ENCODE results near the gene RIMS4.

Gene RIMS4

DNA sequence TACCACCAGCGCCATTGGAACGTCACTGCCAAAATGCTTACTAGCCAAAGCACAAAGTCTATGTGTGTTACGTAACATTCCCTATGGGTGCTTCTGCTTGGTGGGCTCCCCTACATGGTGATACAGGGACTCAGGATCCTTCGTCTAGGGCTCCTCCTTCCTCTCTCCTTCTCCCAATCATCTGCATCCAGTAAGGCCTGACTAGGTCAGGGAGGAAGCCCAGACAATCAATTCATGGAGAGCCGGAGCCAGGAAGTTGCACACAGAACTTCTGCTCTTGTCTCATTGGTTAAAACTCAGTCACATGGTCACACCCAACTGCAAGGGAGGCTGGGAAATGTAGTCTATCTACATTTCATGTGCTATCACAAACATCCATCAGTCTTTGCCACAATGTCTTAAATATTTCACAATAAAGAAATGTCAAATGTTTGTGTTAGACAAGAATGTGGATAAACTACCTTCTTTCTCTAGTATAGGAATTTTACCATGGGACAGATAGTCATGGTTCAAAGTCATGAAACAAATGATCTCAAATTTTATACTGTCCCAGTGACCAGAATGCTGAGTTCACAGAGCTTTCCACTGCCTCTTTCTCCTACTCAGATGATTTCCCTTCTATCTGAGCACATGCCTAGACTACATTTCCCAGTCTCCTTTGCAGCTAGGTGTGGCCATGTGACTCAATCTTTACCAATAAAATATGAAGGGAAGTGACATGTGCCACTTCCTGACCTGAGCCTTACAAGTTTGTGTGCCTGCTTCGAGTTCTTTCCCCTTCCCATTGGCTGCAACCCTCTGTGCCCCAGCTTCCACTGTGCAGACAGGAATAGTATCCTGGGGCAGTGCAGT is 74.0 kb downstream of the RIMS4 start:
- DNase-seq: peak; percentile 72

- no peak for DNase-seq
Observed at GRCh38 chr20:44735816-44736169, 74.6 kb downstream of the RIMS4 start.

DNA sequence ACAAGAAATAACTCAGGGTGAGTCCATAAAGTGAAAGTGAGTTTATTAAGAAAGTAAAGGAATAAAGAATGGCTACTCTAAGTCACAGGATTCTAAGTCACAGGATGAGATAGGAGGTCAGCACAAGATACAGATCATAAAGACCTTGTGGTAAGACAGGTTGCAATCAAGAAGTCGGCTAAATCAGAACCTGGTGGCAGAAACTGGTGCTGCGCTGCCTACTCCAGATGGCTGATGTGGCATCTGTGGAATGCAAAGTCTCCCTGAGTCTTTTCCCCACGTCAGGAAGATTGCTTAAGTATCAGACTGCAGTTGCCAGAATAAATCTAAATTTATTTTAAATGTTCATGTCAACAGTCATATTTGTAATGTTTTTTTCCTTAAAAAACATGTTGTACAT is 75.4 kb downstream of the RIMS4 start:
- peak; percentile 58 for DNase-seq

DNA sequence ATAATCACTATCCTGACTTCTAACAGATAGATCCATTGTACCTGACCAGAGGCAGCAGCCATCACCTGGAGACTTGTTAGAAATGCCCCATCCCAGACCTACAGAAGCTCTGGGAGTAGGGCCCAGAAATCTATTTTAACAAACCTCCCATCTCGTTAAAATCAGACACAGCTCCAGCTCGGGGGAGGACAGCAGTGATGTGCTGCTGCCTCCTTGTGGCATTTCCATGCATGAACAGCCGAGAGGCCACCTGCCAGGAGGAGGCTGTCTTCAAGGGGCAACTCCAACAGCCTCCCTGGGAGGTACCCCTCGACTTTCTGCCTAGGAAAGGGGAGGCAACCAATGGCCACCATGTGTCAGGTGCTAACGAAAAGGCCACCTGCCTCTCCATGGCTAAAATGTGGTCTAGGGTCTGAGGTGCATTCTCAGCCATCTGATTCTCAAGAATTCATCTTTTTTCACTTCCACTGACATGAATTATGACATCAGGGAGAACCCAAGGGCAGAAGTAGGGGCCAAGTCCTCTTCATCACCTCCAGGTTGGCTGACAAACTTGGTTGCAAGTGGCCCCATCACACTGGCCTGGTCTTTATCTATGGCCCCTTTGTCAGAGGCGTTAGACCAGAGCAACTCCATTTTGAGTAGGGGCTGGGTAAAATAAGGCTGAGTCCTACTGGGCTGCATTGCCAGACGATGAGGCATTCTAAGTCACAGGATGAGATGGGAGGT is 76.8 kb downstream of the RIMS4 start:
- peak; percentile 81 for DNase-seq

GRCh38 chr20:44732327-44732726 is 78.0 kb downstream of the RIMS4 start:
- no peak for DNase-seq

GRCh38 chr20:44731657-44732056 is 78.7 kb downstream of the RIMS4 start:
- no peak for DNase-seq

DNA sequence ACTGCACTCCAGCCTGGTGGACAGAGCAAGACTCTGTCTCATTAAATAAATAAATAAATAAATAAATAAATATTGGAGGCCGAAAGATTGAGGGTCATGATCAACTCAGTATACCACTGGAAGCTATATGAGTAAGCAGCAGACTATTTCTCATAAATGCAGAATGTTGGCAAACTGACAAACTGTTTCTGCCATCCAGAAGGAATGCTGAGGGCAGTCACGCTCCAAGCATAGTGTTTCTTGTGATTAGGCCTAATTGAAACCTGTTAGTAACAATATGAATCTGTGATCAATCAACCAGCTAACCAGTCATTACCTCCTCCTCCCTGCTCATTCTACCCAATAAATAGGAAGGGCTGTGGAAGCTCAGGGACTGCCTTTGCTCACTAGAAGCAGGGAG is 79.9 kb downstream of the RIMS4 start:
- DNase-seq: peak; percentile 89

GRCh38 chr20:44728801-44729443 is 81.4 kb downstream of the RIMS4 start:
- peak; percentile 97 for DNase-seq

GRCh38 chr20:44727651-44728050 is 82.7 kb downstream of the RIMS4 start:
- no peak for DNase-seq

DNA sequence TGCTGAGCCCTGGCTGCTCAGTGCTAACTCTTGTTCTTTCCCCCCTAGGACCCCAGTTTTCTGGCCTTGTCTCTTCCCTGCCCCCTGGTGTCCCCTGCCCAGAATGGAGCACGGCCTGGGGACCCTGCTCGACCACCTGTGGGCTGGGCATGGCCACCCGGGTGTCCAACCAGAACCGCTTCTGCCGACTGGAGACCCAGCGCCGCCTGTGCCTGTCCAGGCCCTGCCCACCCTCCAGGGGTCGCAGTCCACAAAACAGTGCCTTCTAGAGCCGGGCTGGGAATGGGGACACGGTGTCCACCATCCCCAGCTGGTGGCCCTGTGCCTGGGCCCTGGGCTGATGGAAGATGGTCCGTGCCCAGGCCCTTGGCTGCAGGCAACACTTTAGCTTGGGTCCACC is 83.3 kb downstream of the RIMS4 start:
- no peak for DNase-seq

DNA sequence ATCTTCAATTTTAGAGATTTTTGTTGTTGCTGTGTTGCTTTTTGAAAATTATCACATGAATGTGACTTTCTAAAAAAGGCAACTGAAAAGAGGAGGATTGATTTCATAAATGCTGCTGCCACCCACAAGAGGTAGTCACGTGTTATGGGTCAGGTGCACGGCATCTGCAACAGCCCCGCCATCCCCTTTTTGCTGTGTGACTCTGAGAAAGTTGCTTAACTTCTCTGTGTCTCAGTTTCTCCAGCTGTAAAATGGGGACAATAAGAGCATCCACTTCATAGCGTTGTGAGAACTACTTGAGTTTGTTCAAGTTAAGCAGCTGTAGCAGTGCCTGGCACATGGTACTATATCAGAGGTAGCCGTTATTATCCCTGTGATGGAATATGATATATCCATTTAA is 84.5 kb downstream of the RIMS4 start:
- DNase-seq: no peak

DNA sequence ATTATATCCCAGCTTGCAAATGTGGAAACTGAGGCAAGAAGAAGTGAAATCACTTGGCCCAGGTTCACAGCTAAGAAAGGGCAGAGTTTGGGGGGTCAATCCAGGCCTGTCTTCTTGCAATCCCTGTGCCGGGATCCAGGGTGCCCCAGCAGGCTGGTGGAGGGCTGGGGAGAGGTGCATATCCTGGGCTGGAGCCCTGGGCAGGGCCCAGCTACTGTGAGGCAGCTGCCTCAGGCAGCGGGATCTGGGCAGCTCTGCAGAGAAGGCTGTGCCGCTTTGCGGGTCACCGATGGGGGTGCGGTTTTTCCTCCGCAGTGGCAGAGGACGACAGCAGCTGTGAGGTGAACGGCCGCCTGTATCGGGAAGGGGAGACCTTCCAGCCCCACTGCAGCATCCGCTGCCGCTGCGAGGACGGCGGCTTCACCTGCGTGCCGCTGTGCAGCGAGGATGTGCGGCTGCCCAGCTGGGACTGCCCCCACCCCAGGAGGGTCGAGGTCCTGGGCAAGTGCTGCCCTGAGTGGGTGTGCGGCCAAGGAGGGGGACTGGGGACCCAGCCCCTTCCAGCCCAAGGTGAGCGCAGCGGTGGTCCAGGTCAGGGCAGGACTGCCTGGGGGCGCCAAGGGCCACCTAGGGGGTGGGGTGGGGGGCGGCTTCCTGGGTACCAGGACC is 85.8 kb downstream of the RIMS4 start:
- DNase-seq: no peak

DNA sequence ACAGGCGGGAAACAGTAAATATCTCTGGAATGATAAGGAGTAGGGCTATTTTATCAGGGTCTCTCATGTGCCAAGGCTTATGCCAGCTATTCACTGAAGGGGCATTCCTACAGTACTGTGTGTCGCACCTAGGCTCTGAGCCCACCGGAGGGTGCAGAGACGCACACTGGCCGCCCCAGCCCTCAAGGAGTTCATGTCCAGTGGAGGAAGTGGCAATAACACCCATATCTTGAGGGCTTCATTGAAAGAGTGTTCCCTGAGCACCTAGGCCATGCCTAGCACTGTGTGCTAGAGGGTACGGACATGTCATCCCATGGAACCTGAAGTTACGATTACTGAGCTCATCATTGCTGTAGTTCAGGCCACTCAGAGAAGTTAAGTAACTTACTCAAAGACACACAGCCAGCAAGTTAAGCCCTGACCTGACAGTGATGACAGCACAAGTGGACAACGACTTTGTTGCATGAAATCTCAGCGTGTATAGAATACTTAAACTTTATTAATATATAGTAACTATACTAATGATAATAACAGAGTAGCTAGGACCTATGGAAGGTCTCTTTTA is 86.5 kb downstream of the RIMS4 start:
- no peak for DNase-seq

- DNase-seq: no peak
Observed at GRCh38 chr20:44723391-44723790, 87.0 kb downstream of the RIMS4 start.

GRCh38 chr20:44722990-44723389 is 87.4 kb downstream of the RIMS4 start:
- DNase-seq: no peak

DNA sequence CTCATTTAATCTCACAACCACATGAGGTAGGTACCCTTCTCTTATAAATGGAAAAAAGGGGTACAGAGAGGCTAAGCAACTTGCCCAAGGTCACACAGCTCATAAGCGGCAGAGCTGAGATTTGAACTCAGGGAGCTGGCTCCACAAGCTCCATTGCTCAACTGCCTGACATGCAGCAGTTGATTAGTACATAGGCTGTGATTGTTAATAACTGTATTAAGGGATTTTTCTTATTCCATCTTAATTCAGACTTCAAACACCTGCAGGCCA is 88.6 kb downstream of the RIMS4 start:
- no peak for DNase-seq

DNA sequence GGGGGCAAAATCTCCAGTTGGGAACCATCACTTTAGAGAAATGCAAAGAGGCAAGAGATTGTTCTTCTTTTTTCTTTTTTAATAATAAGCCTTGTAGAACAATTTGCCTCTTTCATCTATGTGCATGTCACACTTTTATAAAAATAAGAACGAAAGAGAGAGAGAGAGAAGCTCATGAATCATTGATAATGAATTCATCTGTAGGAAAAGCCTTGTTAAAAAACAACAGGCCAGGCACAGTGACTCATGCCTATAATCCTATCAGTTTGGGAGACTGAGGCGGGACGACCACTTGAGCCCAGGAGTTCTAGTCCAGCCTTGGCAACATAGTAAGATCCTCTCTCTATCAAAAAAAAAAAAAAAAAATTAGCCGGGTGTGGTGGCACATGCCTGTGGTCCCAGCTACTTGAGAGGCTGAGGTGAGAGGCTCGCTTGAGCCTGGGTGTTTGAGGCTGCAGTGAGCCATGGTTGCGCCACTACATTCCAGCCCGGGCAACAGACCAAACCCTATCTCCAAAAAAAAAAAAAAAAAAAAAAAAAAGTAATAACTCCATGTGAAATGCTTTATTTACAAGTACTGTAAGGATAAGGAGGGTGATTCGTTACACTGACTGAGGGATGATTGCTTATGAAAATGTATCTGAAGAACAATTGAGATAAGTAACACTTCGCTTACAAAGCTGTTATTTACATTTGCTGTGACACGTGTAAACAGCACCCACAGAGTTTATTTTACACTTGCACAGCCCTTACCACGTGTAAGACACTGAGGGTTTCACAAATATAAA is 89.2 kb downstream of the RIMS4 start:
- peak; percentile 78 for DNase-seq

DNA sequence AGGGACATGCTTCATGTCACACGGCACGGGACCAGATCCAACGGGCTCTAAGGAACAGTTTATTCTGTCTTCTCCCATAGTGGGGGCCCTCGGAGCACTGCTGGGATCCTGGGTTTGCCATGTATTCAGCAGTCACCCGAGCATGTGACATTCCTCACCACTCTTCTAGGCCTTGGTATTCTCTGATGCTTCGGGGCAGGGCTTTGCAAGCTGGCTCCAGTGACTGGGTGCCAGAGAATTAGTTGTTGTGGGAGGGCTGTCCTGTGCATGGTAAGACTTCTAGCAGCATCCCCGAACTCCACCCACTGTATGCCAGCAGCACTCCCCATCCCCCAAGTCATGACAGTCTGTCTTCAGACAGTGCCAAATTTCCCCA is 89.7 kb downstream of the RIMS4 start:
- DNase-seq: peak; percentile 91

- DNase-seq: no peak
Observed at GRCh38 chr20:44719841-44720240, 90.5 kb downstream of the RIMS4 start.

- no peak for DNase-seq
Observed at GRCh38 chr20:44717986-44718385, 92.4 kb downstream of the RIMS4 start.

GRCh38 chr20:44716309-44717106 is 93.8 kb downstream of the RIMS4 start:
- no peak for DNase-seq

All from T1000 (cell line).